Osteoblast (primary cell): ENCODE data around the gene ANTKMT. TPM values are rescaled to one million over a fixed set of nuclear protein-coding genes. Genes with fewer than 3 reads are reported as not detected.

Experiments used
- DNase-seq: peaks from one replicate; pipeline ENCODE4 v3.0.0; 2011; ENCODE audit warnings: low spot score, mixed read lengths; ENCODE audit not compliant: insufficient read length; ENCODE audit errors: missing footprints
- H2AFZ ChIP-seq: 2 replicates; pipeline ENCODE4 v1.6.0; 2011; ENCODE audit warnings: mild to moderate bottlenecking, low read length
- H3K27ac ChIP-seq: 2 replicates; pipeline ENCODE4 v1.5.1; 2011; ENCODE audit warnings: mild to moderate bottlenecking, low read depth, low read length, moderate library complexity
- H3K27me3 ChIP-seq: 2 replicates; pipeline ENCODE4 v1.6.0; 2012; ENCODE audit warnings: mild to moderate bottlenecking, control low read depth, inconsistent platforms, low read length, moderate library complexity; ENCODE audit not compliant: insufficient read depth
- H3K36me3 ChIP-seq: 2 replicates; pipeline ENCODE4 v1.5.1; 2011; ENCODE audit warnings: mild to moderate bottlenecking, low read length, control low read depth, moderate library complexity; ENCODE audit not compliant: insufficient read depth
- H3K4me1 ChIP-seq: 2 replicates; pipeline ENCODE4 v1.5.1; 2011; ENCODE audit warnings: mild to moderate bottlenecking, low read length, control low read depth, moderate library complexity; ENCODE audit not compliant: insufficient read depth
- H3K4me2 ChIP-seq: 2 replicates; pipeline ENCODE4 v1.6.0; 2011; ENCODE audit warnings: mild to moderate bottlenecking, low read length; ENCODE audit not compliant: insufficient read depth
- H3K4me3 ChIP-seq: fragments of 200-600 bp; sonication (generic); 3 replicates; pipeline ENCODE4 v1.5.1; 2012; ENCODE audit warnings: mild to moderate bottlenecking, low read length, inconsistent platforms; ENCODE audit not compliant: insufficient read depth
- H3K79me2 ChIP-seq: 2 replicates; pipeline ENCODE4 v1.6.0; 2012; ENCODE audit warnings: mild to moderate bottlenecking, low read length, control low read depth, inconsistent platforms; ENCODE audit not compliant: insufficient read depth
- H3K9me3 ChIP-seq: 2 replicates; pipeline ENCODE4 v1.5.1; 2011; ENCODE audit warnings: low read depth, low read length, control low read depth
- H4K20me1 ChIP-seq: 2 replicates; pipeline ENCODE4 v1.6.0; 2012; ENCODE audit warnings: mild to moderate bottlenecking, low read length, control low read depth; ENCODE audit not compliant: insufficient read depth
- total RNA-seq: library from RNA; depleted of rRNA; stranded (reverse); fragments of >200 nt; gene quantifications from 2 replicates; pipeline ENCODE4 v1.2.3, GENCODE V29; 2012
- TF ChIP-seq, protein P1 (sequence below): IDR thresholded peaks from 2 replicates; pipeline ENCODE4 v1.5.1; 2011; ENCODE audit warnings: mild to moderate bottlenecking, low read depth, low read length, moderate library complexity; ENCODE audit errors: extremely low read depth

The ANTKMT gene
- total RNA-seq, 1 donor: 21.7 TPM

- Histone ChIP-seq H3K27me3 (peaks cover 6% of the 10 kb centered on the region), H3K79me2 (no peaks in the 10 kb centered on the region), H3K4me2 (no peak overlapping the region), H3K4me1 (no peaks in the 10 kb centered on the region), H3K36me3 (no peaks in the 10 kb centered on the region), H2AFZ (no peak overlapping the region), H3K9me3 (no peaks in the 10 kb centered on the region), H3K27ac (no peak overlapping the region), H3K4me3 (no peak overlapping the region), H4K20me1 (no peaks in the 10 kb centered on the region)
- no peak for DNase-seq
- TF ChIP-seq, protein P1, sequence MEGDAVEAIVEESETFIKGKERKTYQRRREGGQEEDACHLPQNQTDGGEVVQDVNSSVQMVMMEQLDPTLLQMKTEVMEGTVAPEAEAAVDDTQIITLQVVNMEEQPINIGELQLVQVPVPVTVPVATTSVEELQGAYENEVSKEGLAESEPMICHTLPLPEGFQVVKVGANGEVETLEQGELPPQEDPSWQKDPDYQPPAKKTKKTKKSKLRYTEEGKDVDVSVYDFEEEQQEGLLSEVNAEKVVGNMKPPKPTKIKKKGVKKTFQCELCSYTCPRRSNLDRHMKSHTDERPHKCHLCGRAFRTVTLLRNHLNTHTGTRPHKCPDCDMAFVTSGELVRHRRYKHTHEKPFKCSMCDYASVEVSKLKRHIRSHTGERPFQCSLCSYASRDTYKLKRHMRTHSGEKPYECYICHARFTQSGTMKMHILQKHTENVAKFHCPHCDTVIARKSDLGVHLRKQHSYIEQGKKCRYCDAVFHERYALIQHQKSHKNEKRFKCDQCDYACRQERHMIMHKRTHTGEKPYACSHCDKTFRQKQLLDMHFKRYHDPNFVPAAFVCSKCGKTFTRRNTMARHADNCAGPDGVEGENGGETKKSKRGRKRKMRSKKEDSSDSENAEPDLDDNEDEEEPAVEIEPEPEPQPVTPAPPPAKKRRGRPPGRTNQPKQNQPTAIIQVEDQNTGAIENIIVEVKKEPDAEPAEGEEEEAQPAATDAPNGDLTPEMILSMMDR: no peak
These were observed 35.5 kb downstream of the ANTKMT start for GRCh38 chr16:756428-756827.

DNA sequence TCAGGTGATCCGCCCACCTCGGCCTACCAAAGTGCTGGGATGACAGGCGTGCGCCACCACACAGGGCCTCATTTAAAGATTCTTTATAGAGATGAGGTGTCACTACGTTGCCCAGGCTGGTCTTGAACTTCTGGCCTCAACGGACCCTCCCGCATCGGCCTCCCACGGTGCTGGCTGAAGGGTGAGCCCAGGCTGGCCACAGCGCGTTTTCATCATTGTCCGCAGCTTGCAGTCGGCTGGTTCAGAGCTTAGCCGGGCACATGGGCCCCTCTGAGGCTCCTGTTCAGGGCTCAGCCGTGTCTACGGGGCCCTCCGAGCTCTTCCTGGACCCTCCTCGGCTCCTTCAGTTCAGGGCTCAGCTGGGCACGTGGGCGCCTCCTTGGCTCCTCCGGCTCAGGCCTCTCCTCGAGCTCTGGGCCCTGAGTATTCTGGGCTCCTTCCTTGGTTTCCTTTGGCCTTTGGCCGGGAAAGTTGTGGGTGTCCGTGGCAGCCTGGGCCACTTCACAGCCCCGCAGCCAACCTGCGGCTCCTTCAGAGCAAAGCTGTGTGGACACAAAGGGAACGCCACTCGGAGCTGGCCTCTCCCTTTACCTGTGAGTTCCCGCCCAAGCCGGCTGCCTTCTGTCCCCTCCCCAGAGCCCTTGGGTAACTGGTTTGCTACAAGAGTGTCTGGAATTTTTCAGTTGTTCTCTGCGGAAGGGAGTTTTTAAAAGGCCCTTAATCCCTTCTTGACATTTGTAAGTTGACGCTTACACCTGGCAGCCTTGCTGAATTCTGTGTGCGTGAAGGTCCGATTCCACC lies 38.4 kb downstream of the ANTKMT start:
- no peaks in the 10 kb centered on the region for H3K79me2 ChIP-seq
- no peak overlapping the region for H3K27ac ChIP-seq
- no peaks in the 10 kb centered on the region for H3K27me3 ChIP-seq
- TF ChIP-seq, protein P1: no peak
- no peak for DNase-seq
- H4K20me1 ChIP-seq: no peaks in the 10 kb centered on the region
- no peak overlapping the region for H3K4me3 ChIP-seq
- no peaks in the 10 kb centered on the region for H3K36me3 ChIP-seq
- H3K4me1 ChIP-seq: no peaks in the 10 kb centered on the region
- no peak overlapping the region for H2AFZ ChIP-seq
- no peak overlapping the region for H3K4me2 ChIP-seq
- no peaks in the 10 kb centered on the region for H3K9me3 ChIP-seq

GRCh38 chr16:760065-760464 lies 39.1 kb downstream of the ANTKMT start:
- Histone ChIP-seq H4K20me1 (no peaks in the 10 kb centered on the region), H3K4me1 (no peaks in the 10 kb centered on the region), H3K27me3 (no peaks in the 10 kb centered on the region), H3K4me2 (no peak overlapping the region), H3K9me3 (no peaks in the 10 kb centered on the region), H3K36me3 (no peaks in the 10 kb centered on the region), H2AFZ (no peak overlapping the region), H3K79me2 (no peaks in the 10 kb centered on the region), H3K4me3 (no peak overlapping the region), H3K27ac (no peak overlapping the region)
- no peak for DNase-seq
- TF ChIP-seq, protein P1: no peak

GRCh38 chr16:760545-761343 lies 39.8 kb downstream of the ANTKMT start, which contains the start of gene MSLN:
Gene MSLN (plus strand): TSS chr16:760734. CDS start chr16:762681, 1,947 bp downstream.
- Histone ChIP-seq H3K4me2 (no peak within 1 kb of the TSS), H3K4me3 (no peak within 1 kb of the TSS), H3K27me3 (no peaks in the 10 kb centered on the region), H3K4me1 (no peaks in the 10 kb centered on the region), H3K27ac (no peak within 1 kb of the TSS), H3K36me3 (no peaks in the 10 kb centered on the region), H2AFZ (no peak within 1 kb of the TSS), H3K9me3 (no peaks in the 10 kb centered on the region), H3K79me2 (no peaks in the 10 kb centered on the region), H4K20me1 (no peaks in the 10 kb centered on the region)
- no peak for DNase-seq
- TF ChIP-seq, protein P1: no peak
